IMR-90 (cell line): Measurements from ENCODE around the gene PSMD9. TPM values are rescaled to one million over a fixed set of nuclear protein-coding genes. Genes with fewer than 3 reads are reported as not detected.

Experiments
- ATAC-seq: fragments of 200-7000 bp; cut with Tn5 transposase; 2 replicates; pipeline ENCODE4 v1.9.1; 2020; ENCODE audit warnings: low read depth, mild to moderate bottlenecking, moderate library complexity
- BruUV-seq: library from RNA; stranded (reverse); fragments of 400-500 nt; replicated peaks from 2 replicates; lab custom pipeline; 2021; lab: Mats Ljungman, UMichigan
- CTCF ChIA-PET: fragments of 300-600 bp; formaldehyde crosslinking; extraction: SDS; loops from one replicate; lab custom pipeline; 2021; ENCODE audit warnings: antibody characterized with exemption; lab: Yijun Ruan, JAX
- POLR2A ChIA-PET: fragments of 300-600 bp; sonication (Branson Sonifier 250); formaldehyde crosslinking; loops from one replicate; lab custom pipeline; 2022; ENCODE audit warnings: antibody characterized with exemption; ENCODE audit not compliant: unreplicated experiment; lab: Charles Lee
- DNase-seq: peaks from one replicate; pipeline ENCODE4 v3.0.0; 2013
- H2AFZ ChIP-seq: replicated peaks from 2 replicates; pipeline ENCODE3; 2013; ENCODE audit warnings: low read length, mild to moderate bottlenecking; ENCODE audit not compliant: poor library complexity
- H2AK5ac ChIP-seq: 2 replicates; pipeline ENCODE4 v1.6.1; 2013; ENCODE audit warnings: low read depth, low read length, inconsistent platforms
- H2AK9ac ChIP-seq: replicated peaks from 2 replicates; pipeline ENCODE3; 2013; ENCODE audit warnings: mild to moderate bottlenecking, low read depth, low read length, moderate library complexity; ENCODE audit not compliant: poor library complexity
- H2BK120ac ChIP-seq: 2 replicates; pipeline ENCODE4 v1.6.1; 2013; ENCODE audit warnings: low read depth, low read length, inconsistent platforms
- H2BK15ac ChIP-seq: 3 replicates; pipeline ENCODE4 v1.6.1; 2013; ENCODE audit warnings: low read depth, low read length, inconsistent platforms
- H2BK20ac ChIP-seq: 2 replicates; pipeline ENCODE4 v1.6.1; 2013; ENCODE audit warnings: low read depth, mild to moderate bottlenecking, inconsistent platforms, low read length, moderate library complexity
- H2BK5ac ChIP-seq: 2 replicates; pipeline ENCODE4 v1.6.1; 2013; ENCODE audit warnings: mild to moderate bottlenecking, low read depth, low read length, inconsistent platforms; ENCODE audit not compliant: poor library complexity, severe bottlenecking
- H3K14ac ChIP-seq: replicated peaks from 2 replicates; pipeline ENCODE4 v1.6.1; 2013; ENCODE audit warnings: low read depth, low read length, inconsistent platforms
- H3K18ac ChIP-seq: 2 replicates; pipeline ENCODE4 v1.6.1; 2013; ENCODE audit warnings: low read depth, low read length, control low read depth
- H3K23ac ChIP-seq: 2 replicates; pipeline ENCODE4 v1.6.1; 2013; ENCODE audit warnings: low read depth, low read length, inconsistent platforms
- H3K27ac ChIP-seq: 2 replicates; pipeline ENCODE4 v1.5.1; 2013; ENCODE audit warnings: mild to moderate bottlenecking, control low read depth, low read length; ENCODE audit not compliant: insufficient read depth
- H3K27me3 ChIP-seq: 2 replicates; pipeline ENCODE4 v1.6.1; 2013; ENCODE audit warnings: low read length; ENCODE audit not compliant: control insufficient read depth, insufficient read depth
- H3K36me3 ChIP-seq: 2 replicates; pipeline ENCODE4 v1.6.1; 2013; ENCODE audit warnings: low read length, mixed read lengths; ENCODE audit not compliant: control insufficient read depth, insufficient read depth
- H3K4ac ChIP-seq: 2 replicates; pipeline ENCODE4 v1.6.1; 2013; ENCODE audit warnings: low read depth, low read length, inconsistent platforms
- H3K4me1 ChIP-seq: 2 replicates; pipeline ENCODE4 v1.6.1; 2013; ENCODE audit warnings: low read length, mixed read lengths; ENCODE audit not compliant: control insufficient read depth, insufficient read depth
- H3K4me2 ChIP-seq: 2 replicates; pipeline ENCODE4 v1.6.1; 2013; ENCODE audit warnings: low read depth, mild to moderate bottlenecking, control low read depth, low read length, moderate library complexity
- H3K4me3 ChIP-seq: 2 replicates; pipeline ENCODE4 v1.5.1; 2013; ENCODE audit warnings: low read depth, mild to moderate bottlenecking, control low read depth, low read length, moderate library complexity; ENCODE audit not compliant: insufficient read depth
- H3K56ac ChIP-seq: 2 replicates; pipeline ENCODE4 v1.6.1; 2013; ENCODE audit warnings: low read length, inconsistent platforms; ENCODE audit not compliant: insufficient read depth; ENCODE audit errors: extremely low read depth
- H3K79me1 ChIP-seq, 2 experiments: 2 replicates each; pipeline ENCODE4 v1.6.1; 2013; ENCODE audit warnings: low read length in 2 of 2, inconsistent platforms in 1 of 2, low read depth in 1 of 2
- H3K9ac ChIP-seq: 2 replicates; pipeline ENCODE4 v1.6.1; 2013; ENCODE audit warnings: low read depth, low read length, control low read depth
- H3K9me1 ChIP-seq: 2 replicates; pipeline ENCODE4 v1.6.1; 2013; ENCODE audit warnings: low read length, inconsistent platforms; ENCODE audit not compliant: insufficient read depth
- H3K9me3 ChIP-seq: 2 replicates; pipeline ENCODE4 v1.6.1; 2013; ENCODE audit warnings: low read length; ENCODE audit not compliant: control insufficient read depth, insufficient read depth
- H4K20me1 ChIP-seq: 2 replicates; pipeline ENCODE4 v1.6.1; 2013; ENCODE audit warnings: low read length, inconsistent platforms; ENCODE audit not compliant: insufficient read depth
- H4K5ac ChIP-seq: 2 replicates; pipeline ENCODE4 v1.6.1; 2013; ENCODE audit warnings: mild to moderate bottlenecking, low read depth, low read length, control low read depth
- H4K8ac ChIP-seq, 2 experiments: 2 replicates each; pipeline ENCODE4 v1.6.1; 2013; ENCODE audit warnings: low read depth in 2 of 2, low read length in 2 of 2, control low read depth in 1 of 2, inconsistent platforms in 1 of 2
- H4K91ac ChIP-seq: 2 replicates; pipeline ENCODE4 v1.6.1; 2013; ENCODE audit warnings: low read depth, low read length, inconsistent platforms; ENCODE audit not compliant: insufficient read depth
- CEBPB ChIP-seq: IDR thresholded peaks from 2 replicates; pipeline ENCODE4 v1.6.1; 2012; ENCODE audit warnings: low read depth, low read length, improper control_type of control experiment
- CHD1 ChIP-seq: IDR thresholded peaks from 2 replicates; pipeline ENCODE4 v1.6.1; 2012; ENCODE audit warnings: low read depth, low read length, improper control_type of control experiment
- CTCF ChIP-seq: conservative IDR thresholded peaks from 2 replicates; pipeline ENCODE4 v1.5.1; 2012; ENCODE audit warnings: mild to moderate bottlenecking, low read depth, low read length, improper control_type of control experiment
- ELK1 ChIP-seq: fragments of 150-350 bp; IDR thresholded peaks from 2 replicates; pipeline ENCODE4 v1.6.1; 2016; ENCODE audit warnings: low read depth, mild to moderate bottlenecking, low read length, moderate library complexity, borderline replicate concordance
- FOS ChIP-seq: fragments of 150-350 bp; IDR thresholded peaks from 2 replicates; pipeline ENCODE4 v1.6.1; 2016; ENCODE audit warnings: low read depth, low read length
- MAFK ChIP-seq: IDR thresholded peaks from 2 replicates; pipeline ENCODE4 v1.6.1; 2012; ENCODE audit warnings: low read depth, low read length, improper control_type of control experiment
- MXI1 ChIP-seq: IDR thresholded peaks from 2 replicates; pipeline ENCODE4 v1.6.1; 2012; ENCODE audit warnings: low read depth, mild to moderate bottlenecking, low read length, moderate library complexity, borderline replicate concordance
- NFE2L2 ChIP-seq: fragments of 150-350 bp; IDR thresholded peaks from 2 replicates; pipeline ENCODE4 v1.6.1; 2016; ENCODE audit warnings: low read depth, mild to moderate bottlenecking, low read length
- POLR2A ChIP-seq: IDR thresholded peaks from 2 replicates; pipeline ENCODE4 v1.6.1; 2012; ENCODE audit warnings: mild to moderate bottlenecking, low read depth, low read length
- RAD21 ChIP-seq: IDR thresholded peaks from 2 replicates; pipeline ENCODE4 v1.6.1; 2012; ENCODE audit warnings: low read length, improper control_type of control experiment
- RFX5 ChIP-seq: IDR thresholded peaks from 2 replicates; pipeline ENCODE4 v1.8.0; 2012; ENCODE audit warnings: low read depth, mild to moderate bottlenecking, low read length, moderate library complexity
- SMC3 ChIP-seq: fragments of 150-350 bp; IDR thresholded peaks from 2 replicates; pipeline ENCODE4 v1.6.1; 2016; ENCODE audit warnings: low read depth, mild to moderate bottlenecking, antibody characterized with exemption, low read length, moderate library complexity
- WGBS, 2 experiments: methylation state at CpG; one replicate each; pipeline versions ENCODE4 v1.1.5 to v1.1.7; 2013; ENCODE audit warnings: missing lambda C conversion rate in 2 of 2; ENCODE audit not compliant: insufficient read length in 1 of 2; ENCODE audit errors: extremely low coverage in 2 of 2; 5-methylcytosine and 5-hydroxymethylcytosine counted together
- dilution Hi-C: fragments of 300-500 bp; cut with HindIII; formaldehyde crosslinking; loops from one replicate; pipeline ENCODE4 v1.14.3; 2018; ENCODE audit warnings: low sequenced_read_pairs; ENCODE audit not compliant: unreplicated experiment
- in situ Hi-C: fragments of 300-500 bp; cut with MboI; formaldehyde crosslinking; loops from 3 replicates; pipeline ENCODE4 v1.14.3; 2019; ENCODE audit warnings: low sequenced_read_pairs, inconsistent platforms, mixed read lengths
- intact Hi-C: fragments of 100-400 bp; cut with micrococcal nuclease; formaldehyde crosslinking; loops from 2 replicates; pipeline ENCODE4 v1.10.0; 2022
- polyA plus RNA-seq, 3 experiments: library from polyadenylated mRNA; depleted of rRNA; stranded (reverse); fragments of >200 nt; gene quantifications; 2 replicates each; pipeline ENCODE4 v1.2.3, GENCODE V29; 2012; ENCODE audit warnings: low replicate concordance in 1 of 3
- total RNA-seq: library from RNA; depleted of rRNA; stranded (reverse); fragments of >200 nt; gene quantifications from 2 replicates; pipeline ENCODE4 v1.2.3, GENCODE V29; 2012
- TF ChIP-seq, protein P1 (sequence below): fragments of 150-350 bp; IDR thresholded peaks from 2 replicates; pipeline ENCODE4 v1.6.1; 2017; ENCODE audit warnings: mild to moderate bottlenecking, antibody characterized with exemption, low read length, low read depth

Gene PSMD9
- total and polyA plus RNA-seq, 2 of the 4 experiments (the other 2 are of a cell fraction) = 135 to 142 TPM

DNA sequence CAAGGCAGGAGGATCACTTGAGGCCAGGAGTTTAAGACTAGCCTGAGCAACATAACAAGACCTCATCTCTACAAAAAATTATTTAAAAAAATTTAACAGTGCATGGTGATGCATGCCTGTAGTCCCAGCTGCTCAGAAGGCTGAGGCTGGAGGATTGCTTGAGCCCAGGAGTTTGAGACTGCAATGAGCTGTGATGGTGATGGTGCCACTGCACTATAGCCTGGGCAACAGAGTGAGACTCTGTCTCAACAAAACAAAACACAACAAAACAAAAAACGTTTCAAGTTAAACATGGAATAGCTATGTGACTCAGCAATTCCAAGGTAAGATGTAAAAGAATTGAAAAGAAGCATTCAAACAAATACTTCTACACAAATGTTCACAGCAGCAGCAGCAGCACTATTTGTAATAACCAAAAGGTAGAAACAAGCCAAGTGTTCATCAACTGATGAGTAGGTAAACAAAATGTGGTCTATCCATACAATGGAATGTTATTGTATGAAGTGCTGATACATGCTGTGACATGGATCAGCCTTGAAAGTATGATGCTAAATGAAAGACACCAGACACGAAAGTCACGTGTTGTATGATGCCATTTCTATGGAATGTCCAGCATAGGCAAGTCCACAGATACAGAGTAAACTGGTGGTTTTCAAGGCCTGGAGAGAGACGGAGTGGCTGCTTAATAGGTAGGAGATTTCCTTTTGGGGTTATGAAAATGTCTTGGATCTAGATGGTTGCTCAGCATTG, 61.2 kb downstream of the PSMD9 start:
- Histone ChIP-seq H3K4me2 (peak overlapping the region; percentile 52; the same call in 1 of the 2 replicates), H3K79me1 (peaks cover 3 to 7% of the 10 kb centered on the region in 2 experiments; a peak in 2 of 4 replicates), H3K27ac (peak overlapping the region; percentile 72), H2AK9ac (no peak overlapping the region), H3K9ac (no peak overlapping the region; the same call in 1 of the 2 replicates), H3K27me3 (no peaks in the 10 kb centered on the region), H4K91ac (peak overlapping the region; percentile 34), H4K5ac (peak overlapping the region; percentile 65), H3K4me3 (peak overlapping the region; percentile 23; the same call in 1 of the 2 replicates), H2BK15ac (peak overlapping the region; percentile 0; the same call in 2 of the 3 replicates), H3K14ac (peak overlapping the region; percentile 63; the same call in 1 of the 2 replicates), H2AK5ac (peak overlapping the region; percentile 87; the same call in 1 of the 2 replicates), H3K36me3 (0 out of 2 replicates have a peak, but pooled peaks cover 1% of the 10 kb centered on the region), H3K4ac (peak overlapping the region; percentile 88), H2AFZ (no peak overlapping the region), H2BK120ac (peak overlapping the region; percentile 82), H3K23ac (peak overlapping the region; percentile 66; the same call in 1 of the 2 replicates), H2BK5ac (peak overlapping the region; percentile 95), H3K9me3 (peaks cover 2% of the 10 kb centered on the region; the same call in 1 of the 2 replicates), H3K56ac (peak overlapping the region; percentile 54), H3K9me1 (no peaks in the 10 kb centered on the region; the same call in 1 of the 2 replicates), H2BK20ac (peak overlapping the region; percentile 55), H3K18ac (peak overlapping the region; percentile 81; the same call in 1 of the 2 replicates), H3K4me1 (no peaks in the 10 kb centered on the region; the same call in 1 of the 2 replicates), H4K20me1 (no peaks in the 10 kb centered on the region), H4K8ac (peak overlapping the region in 1 of 2 experiments; percentile 80; a peak in 2 of 4 replicates)
- DNase-seq (peak; percentile 98), ATAC-seq (peak; percentile 97)
- dilution Hi-C loops = no loop called here
- BruUV-seq = no TSS peak
- ChIA-PET POLR2A (no interaction called here), CTCF (interaction anchor here (0.6 to 1.1 kb wide), 2 partner anchors 63 to 105 kb away, joined by 3 read pairs; no protein-coding TSS in a partner anchor)
- intact Hi-C loops = no loop called here
- in situ Hi-C loops = no loop called here
- WGBS, 2 experiments = 12% methylated on average over 3 of the region's 4 CpGs; no CpG with 5 or more reads in 1 of the 2 experiments
- TF ChIP-seq POLR2A = no peak; the same call in 1 of the 2 replicates
- TF ChIP-seq CTCF = no peak
- peak; percentile 86 for TF ChIP-seq NFE2L2
- TF ChIP-seq SMC3 = no peak
- TF ChIP-seq RFX5 = no peak
- peak; percentile 26; the same call in 1 of the 2 replicates for TF ChIP-seq CEBPB
- peak; percentile 57; the same call in 1 of the 2 replicates for TF ChIP-seq MAFK
- TF ChIP-seq, protein P1, sequence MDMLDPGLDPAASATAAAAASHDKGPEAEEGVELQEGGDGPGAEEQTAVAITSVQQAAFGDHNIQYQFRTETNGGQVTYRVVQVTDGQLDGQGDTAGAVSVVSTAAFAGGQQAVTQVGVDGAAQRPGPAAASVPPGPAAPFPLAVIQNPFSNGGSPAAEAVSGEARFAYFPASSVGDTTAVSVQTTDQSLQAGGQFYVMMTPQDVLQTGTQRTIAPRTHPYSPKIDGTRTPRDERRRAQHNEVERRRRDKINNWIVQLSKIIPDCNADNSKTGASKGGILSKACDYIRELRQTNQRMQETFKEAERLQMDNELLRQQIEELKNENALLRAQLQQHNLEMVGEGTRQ = peak; percentile 96
- no peak for TF ChIP-seq RAD21
- peak; percentile 38 for TF ChIP-seq FOS
- no peak for TF ChIP-seq MXI1
- no peak for TF ChIP-seq CHD1
- TF ChIP-seq ELK1 = no peak
